ENCODE results near the gene RPIA.

Gene RPIA

DNA sequence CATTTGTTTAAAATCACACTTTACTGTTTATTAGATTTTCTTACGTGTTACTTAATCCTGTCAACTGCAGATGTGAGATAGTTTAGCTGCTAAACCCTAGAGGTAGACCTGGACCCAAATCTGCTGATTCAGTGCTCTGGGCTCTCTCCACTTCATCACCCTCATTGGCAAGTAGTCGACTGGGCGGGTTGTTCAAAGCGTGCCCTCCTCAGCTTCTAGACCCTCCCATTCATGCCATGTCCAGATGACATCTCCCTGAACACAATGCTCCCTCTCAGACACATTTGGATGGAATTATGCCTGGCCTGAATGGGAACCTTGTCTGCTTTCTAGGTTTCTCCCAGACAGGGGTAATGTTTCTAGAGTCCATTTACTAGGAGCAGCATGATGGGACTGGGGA lies 43.7 kb downstream of the RPIA start:
- Histone ChIP-seq H3K27me3 (ENCODE audit: control insufficient read depth, insufficient read depth, low read length) (no peaks in the 10 kb centered on the region), H3K36me3 (ENCODE audit: control insufficient read depth, insufficient read depth, low read length) (peaks cover 30% of the 10 kb centered on the region), H3K4me3 (ENCODE audit: low read depth, low read length) (no peak overlapping the region), H3K9me3 (ENCODE audit: control insufficient read depth, insufficient read depth, low read depth, low read length) (no peaks in the 10 kb centered on the region), H3K9ac (ENCODE audit: low read length) (no peak overlapping the region), H3K4me1 (ENCODE audit: control insufficient read depth, insufficient read depth, low read length) (no peaks in the 10 kb centered on the region; the same call in 1 of the 2 replicates), H3K27ac (ENCODE audit: low read depth, low read length) (no peak overlapping the region)

DNA sequence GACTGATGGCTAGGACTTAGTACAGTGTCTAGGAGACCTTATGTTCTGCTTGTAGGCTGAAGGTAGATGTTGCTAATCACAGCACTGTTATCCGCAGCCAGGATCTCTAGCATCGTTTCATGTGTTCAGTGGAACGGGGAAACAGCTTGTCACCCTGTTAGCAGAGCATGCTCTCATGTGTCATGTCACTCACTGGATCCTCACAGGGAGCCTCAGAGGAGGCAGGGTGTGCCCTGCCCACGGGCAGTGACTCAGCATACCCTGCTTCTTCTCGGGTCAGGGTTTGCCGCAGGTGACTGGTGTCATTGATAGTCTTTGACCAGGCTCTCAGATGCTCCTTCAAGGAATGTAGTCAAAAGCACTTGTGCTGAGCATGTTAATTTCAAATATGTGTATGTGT lies 44.4 kb downstream of the RPIA start:
- H3K27me3 ChIP-seq (ENCODE audit: control insufficient read depth, insufficient read depth, low read length) = no peaks in the 10 kb centered on the region
- H3K9me3 ChIP-seq (ENCODE audit: control insufficient read depth, insufficient read depth, low read depth, low read length) = no peaks in the 10 kb centered on the region
- no peak overlapping the region for H3K9ac ChIP-seq (ENCODE audit: low read length)
- no peak overlapping the region for H3K4me3 ChIP-seq (ENCODE audit: low read depth, low read length)
- no peak overlapping the region for H3K27ac ChIP-seq (ENCODE audit: low read depth, low read length)
- H3K4me1 ChIP-seq (ENCODE audit: control insufficient read depth, insufficient read depth, low read length) = no peaks in the 10 kb centered on the region; the same call in 1 of the 2 replicates
- H3K36me3 ChIP-seq (ENCODE audit: control insufficient read depth, insufficient read depth, low read length) = peaks cover 35% of the 10 kb centered on the region

DNA sequence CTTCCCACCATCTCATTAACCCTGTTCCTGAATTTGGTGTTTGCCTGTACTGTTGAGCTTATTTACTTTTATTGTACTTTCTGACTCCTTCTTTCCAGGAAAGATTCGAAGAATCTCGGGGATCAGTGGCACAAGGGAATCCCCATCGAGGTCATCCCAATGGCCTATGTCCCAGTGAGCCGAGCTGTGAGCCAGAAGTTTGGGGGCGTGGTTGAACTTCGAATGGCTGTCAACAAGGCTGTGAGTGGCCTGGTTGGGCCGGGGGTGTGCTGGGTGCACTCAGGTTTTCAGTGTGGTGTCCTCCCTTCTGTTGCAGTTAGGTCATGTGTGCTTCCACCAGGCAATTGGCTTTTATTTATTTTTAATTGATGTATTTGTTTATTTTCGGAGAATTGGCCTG lies 45.0 kb downstream of the RPIA start:
- H3K27me3 ChIP-seq (ENCODE audit: control insufficient read depth, insufficient read depth, low read length) = no peaks in the 10 kb centered on the region
- no peaks in the 10 kb centered on the region; the same call in 1 of the 2 replicates for H3K4me1 ChIP-seq (ENCODE audit: control insufficient read depth, insufficient read depth, low read length)
- peaks cover 41% of the 10 kb centered on the region for H3K36me3 ChIP-seq (ENCODE audit: control insufficient read depth, insufficient read depth, low read length)
- H3K27ac ChIP-seq (ENCODE audit: low read depth, low read length) = no peak overlapping the region
- H3K9me3 ChIP-seq (ENCODE audit: control insufficient read depth, insufficient read depth, low read depth, low read length) = no peaks in the 10 kb centered on the region
- H3K4me3 ChIP-seq (ENCODE audit: low read depth, low read length) = no peak overlapping the region
- H3K9ac ChIP-seq (ENCODE audit: low read length) = no peak overlapping the region

DNA sequence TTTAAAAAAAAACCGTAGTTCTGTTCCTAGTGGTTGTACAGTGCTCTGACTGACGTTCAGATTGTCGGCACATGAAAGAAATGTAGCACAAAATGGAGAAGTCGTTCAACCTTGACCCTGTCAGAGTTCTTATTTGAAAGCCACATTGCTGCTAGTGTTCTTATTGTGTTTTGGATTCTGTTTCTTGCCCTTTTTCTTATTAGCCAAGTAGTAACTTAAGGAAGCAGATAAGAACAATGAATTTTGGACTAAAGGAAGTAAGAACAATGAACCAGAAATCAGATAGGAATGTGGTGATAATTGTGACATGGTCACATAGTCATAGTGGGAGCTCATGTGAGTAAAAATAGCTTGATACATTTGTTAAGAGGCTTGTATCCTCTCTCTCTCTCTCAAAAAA lies 45.9 kb downstream of the RPIA start:
- Histone ChIP-seq H3K9ac (ENCODE audit: low read length) (no peak overlapping the region), H3K4me1 (ENCODE audit: control insufficient read depth, insufficient read depth, low read length) (no peaks in the 10 kb centered on the region; the same call in 1 of the 2 replicates), H3K27ac (ENCODE audit: low read depth, low read length) (no peak overlapping the region), H3K36me3 (ENCODE audit: control insufficient read depth, insufficient read depth, low read length) (peaks cover 44% of the 10 kb centered on the region), H3K9me3 (ENCODE audit: control insufficient read depth, insufficient read depth, low read depth, low read length) (no peaks in the 10 kb centered on the region), H3K27me3 (ENCODE audit: control insufficient read depth, insufficient read depth, low read length) (no peaks in the 10 kb centered on the region), H3K4me3 (ENCODE audit: low read depth, low read length) (no peak overlapping the region)

DNA sequence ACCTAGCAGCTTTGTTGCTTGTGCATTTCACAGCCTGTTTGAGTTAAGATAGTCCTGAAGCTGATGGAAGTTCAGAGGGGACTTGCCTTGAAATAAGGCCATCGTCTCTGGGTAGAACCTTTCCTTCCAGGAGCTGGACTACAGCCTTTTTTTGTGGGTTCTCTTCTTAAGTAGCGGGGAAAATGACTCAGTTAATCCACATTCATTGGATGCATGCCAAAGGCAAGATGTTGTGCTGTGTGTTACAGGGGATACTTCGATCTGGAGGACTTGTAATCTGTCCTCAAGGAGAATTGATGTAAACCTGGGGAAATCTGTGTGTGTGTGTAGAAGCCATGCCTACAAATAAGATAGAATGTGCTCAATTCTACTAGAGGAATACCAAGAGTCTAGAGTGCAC lies 46.8 kb downstream of the RPIA start:
- Histone ChIP-seq H3K4me1 (ENCODE audit: control insufficient read depth, insufficient read depth, low read length) (no peaks in the 10 kb centered on the region; the same call in 1 of the 2 replicates), H3K27ac (ENCODE audit: low read depth, low read length) (no peak overlapping the region), H3K4me3 (ENCODE audit: low read depth, low read length) (no peak overlapping the region), H3K36me3 (ENCODE audit: control insufficient read depth, insufficient read depth, low read length) (peaks cover 50% of the 10 kb centered on the region), H3K9me3 (ENCODE audit: control insufficient read depth, insufficient read depth, low read depth, low read length) (no peaks in the 10 kb centered on the region), H3K27me3 (ENCODE audit: control insufficient read depth, insufficient read depth, low read length) (no peaks in the 10 kb centered on the region), H3K9ac (ENCODE audit: low read length) (no peak overlapping the region)

DNA sequence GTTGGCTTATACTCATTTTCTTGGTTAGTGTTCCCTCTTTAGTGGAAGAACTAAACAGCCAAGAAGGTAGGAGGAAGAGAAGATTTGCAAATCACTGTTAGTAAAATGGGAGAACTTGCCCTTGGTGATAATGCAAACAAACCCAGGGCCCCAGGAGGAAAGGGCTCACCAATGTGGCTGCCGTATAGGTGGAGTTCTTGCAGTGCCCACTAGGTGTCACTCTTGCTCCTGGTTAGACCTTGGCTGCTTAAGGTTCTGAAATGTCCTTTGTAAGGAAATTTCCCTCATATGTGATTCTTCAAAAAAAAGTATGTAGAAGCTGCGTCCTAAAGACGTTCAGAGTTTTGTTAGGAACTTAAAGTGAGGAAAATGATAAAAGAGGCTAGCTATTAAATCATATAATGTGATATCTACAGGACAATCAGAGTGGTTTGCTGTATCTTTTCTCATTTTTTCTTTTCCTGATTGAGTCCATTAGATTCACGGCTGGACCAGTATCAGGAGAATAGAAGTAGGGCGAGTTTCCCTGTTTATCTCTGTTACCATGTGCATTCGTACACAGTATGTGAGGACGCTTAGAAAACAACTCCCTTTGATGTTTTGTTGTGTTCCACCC lies 48.6 kb downstream of the RPIA start:
- Histone ChIP-seq H3K4me1 (ENCODE audit: control insufficient read depth, insufficient read depth, low read length) (no peaks in the 10 kb centered on the region; the same call in 1 of the 2 replicates), H3K36me3 (ENCODE audit: control insufficient read depth, insufficient read depth, low read length) (peaks cover 51% of the 10 kb centered on the region), H3K9me3 (ENCODE audit: control insufficient read depth, insufficient read depth, low read depth, low read length) (no peaks in the 10 kb centered on the region; the same call in 1 of the 2 replicates), H3K27ac (ENCODE audit: low read depth, low read length) (no peak overlapping the region), H3K27me3 (ENCODE audit: control insufficient read depth, insufficient read depth, low read length) (no peaks in the 10 kb centered on the region), H3K4me3 (ENCODE audit: low read depth, low read length) (no peak overlapping the region), H3K9ac (ENCODE audit: low read length) (no peak overlapping the region)

DNA sequence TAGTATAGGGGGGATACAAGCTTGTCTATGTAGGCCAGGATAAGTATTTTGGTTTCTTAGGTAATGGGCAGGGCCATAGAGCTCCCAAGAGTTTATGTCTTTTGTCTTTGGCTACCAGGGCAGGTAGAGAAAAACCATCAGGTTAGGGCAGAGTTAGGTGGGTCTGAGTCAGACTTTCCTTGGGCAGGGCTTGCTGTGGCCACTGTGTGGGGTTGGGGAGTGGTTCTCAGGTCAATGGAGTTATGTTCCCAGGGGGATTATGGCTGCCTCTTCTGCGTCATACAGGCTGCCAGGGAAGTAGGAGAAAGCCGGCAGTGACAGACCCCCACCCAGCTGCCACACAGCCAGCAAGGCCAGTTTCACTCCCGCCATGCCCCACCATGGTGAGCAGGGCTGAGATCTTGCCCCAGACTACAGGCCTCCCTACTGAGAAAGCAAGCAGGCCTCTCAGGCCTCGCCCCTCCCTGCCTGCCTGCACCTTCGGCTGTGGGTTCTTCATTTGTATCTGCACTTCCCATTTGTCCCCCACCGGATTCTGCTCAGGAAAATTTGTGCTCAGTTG lies 55.5 kb downstream of the RPIA start:
- H3K4me1 ChIP-seq (ENCODE audit: control insufficient read depth, insufficient read depth, low read length) = no peaks in the 10 kb centered on the region
- peaks cover 41% of the 10 kb centered on the region for H3K36me3 ChIP-seq (ENCODE audit: control insufficient read depth, insufficient read depth, low read length)
- H3K27ac ChIP-seq (ENCODE audit: low read depth, low read length) = no peak overlapping the region
- no peak overlapping the region for H3K4me3 ChIP-seq (ENCODE audit: low read depth, low read length)
- no peaks in the 10 kb centered on the region; the same call in 1 of the 2 replicates for H3K9me3 ChIP-seq (ENCODE audit: control insufficient read depth, insufficient read depth, low read depth, low read length)
- H3K9ac ChIP-seq (ENCODE audit: low read length) = no peak overlapping the region
- H3K27me3 ChIP-seq (ENCODE audit: control insufficient read depth, insufficient read depth, low read length) = no peaks in the 10 kb centered on the region

DNA sequence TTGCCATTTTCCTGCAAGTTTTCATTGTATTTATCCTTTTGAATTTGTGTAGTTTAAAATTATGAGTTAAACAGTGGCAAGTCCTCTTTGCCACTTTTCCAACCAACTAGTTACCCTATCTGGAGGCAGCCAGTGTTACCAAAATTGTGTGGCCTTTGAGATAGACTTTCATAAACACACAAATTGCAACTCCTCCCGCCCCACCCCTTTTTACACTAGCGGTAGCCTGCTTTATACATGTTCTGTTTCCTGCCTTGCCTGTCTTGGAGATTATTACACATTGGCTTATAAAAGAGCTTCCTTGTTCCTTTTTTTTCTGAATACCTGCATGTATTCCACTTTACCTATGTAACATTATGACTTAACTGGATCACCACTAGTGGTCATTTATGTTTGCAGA lies 56.5 kb downstream of the RPIA start:
- no peak overlapping the region for H3K9ac ChIP-seq (ENCODE audit: low read length)
- H3K27me3 ChIP-seq (ENCODE audit: control insufficient read depth, insufficient read depth, low read length) = no peaks in the 10 kb centered on the region
- no peaks in the 10 kb centered on the region; the same call in 1 of the 2 replicates for H3K9me3 ChIP-seq (ENCODE audit: control insufficient read depth, insufficient read depth, low read depth, low read length)
- H3K36me3 ChIP-seq (ENCODE audit: control insufficient read depth, insufficient read depth, low read length) = peaks cover 39% of the 10 kb centered on the region
- no peak overlapping the region for H3K27ac ChIP-seq (ENCODE audit: low read depth, low read length)
- H3K4me3 ChIP-seq (ENCODE audit: low read depth, low read length) = no peak overlapping the region
- no peaks in the 10 kb centered on the region for H3K4me1 ChIP-seq (ENCODE audit: control insufficient read depth, insufficient read depth, low read length)

DNA sequence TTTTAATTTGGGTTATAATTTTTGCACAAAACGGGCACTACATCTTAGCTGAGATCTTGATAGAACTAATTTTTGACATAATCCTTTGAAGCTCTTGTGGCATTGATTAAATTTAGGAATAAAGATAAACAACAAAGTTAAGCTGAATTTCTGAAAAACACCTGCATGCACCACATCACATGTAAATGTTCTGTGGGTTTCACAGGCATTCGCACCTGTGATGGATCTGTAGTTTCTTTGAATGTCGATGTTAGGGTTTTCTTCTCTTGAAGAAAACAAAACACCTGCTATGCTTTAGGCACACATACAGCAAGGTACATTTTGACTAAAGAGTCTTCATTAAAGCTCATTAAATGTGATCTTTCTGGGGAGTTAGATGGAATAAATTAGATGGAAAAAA lies 60.3 kb downstream of the RPIA start:
- Histone ChIP-seq H3K27ac (ENCODE audit: low read depth, low read length) (no peak overlapping the region), H3K9ac (ENCODE audit: low read length) (no peak overlapping the region), H3K4me3 (ENCODE audit: low read depth, low read length) (no peak overlapping the region), H3K4me1 (ENCODE audit: control insufficient read depth, insufficient read depth, low read length) (no peaks in the 10 kb centered on the region), H3K36me3 (ENCODE audit: control insufficient read depth, insufficient read depth, low read length) (peaks cover 41% of the 10 kb centered on the region), H3K27me3 (ENCODE audit: control insufficient read depth, insufficient read depth, low read length) (no peaks in the 10 kb centered on the region), H3K9me3 (ENCODE audit: control insufficient read depth, insufficient read depth, low read depth, low read length) (no peaks in the 10 kb centered on the region)

DNA sequence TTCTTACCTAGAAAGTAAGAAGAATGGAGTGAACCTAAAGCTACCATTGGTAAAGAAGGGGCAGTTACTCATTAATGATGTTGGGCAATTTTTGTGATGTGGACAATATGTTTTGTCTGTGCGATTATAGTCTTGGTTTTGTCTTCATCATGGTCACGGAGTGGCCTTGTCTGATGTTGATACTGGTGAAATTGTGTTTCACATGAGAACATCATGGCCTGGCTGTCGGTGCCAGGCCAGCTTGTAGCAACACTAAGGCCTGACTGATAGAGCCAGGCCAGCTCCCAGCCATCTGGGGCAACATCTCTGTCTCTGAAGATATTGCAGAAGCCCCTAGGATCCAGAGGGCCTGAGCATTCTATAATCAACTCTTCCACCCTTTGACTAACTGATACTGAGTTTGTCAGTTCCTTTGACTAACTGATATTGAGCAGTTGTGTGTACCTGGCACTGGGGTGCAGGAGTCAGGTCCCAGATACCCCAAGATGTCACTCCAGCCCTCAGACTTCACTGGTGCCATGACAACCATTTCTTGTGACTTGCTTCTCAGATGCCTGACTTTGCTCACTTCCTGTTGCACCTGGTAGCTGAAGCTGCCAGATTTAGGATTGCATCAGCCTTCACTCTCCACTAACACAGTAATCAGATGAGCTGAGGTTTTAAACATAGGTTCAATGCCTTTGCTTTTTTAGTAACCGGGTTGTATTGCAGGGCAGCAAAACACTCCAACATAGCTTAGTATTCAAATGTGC lies 62.5 kb downstream of the RPIA start:
- H3K36me3 ChIP-seq (ENCODE audit: control insufficient read depth, insufficient read depth, low read length) = peaks cover 33% of the 10 kb centered on the region
- H3K4me3 ChIP-seq (ENCODE audit: low read depth, low read length) = no peak overlapping the region
- H3K4me1 ChIP-seq (ENCODE audit: control insufficient read depth, insufficient read depth, low read length) = no peaks in the 10 kb centered on the region
- H3K27ac ChIP-seq (ENCODE audit: low read depth, low read length) = no peak overlapping the region
- peaks cover 11% of the 10 kb centered on the region for H3K9me3 ChIP-seq (ENCODE audit: control insufficient read depth, insufficient read depth, low read depth, low read length)
- no peaks in the 10 kb centered on the region for H3K27me3 ChIP-seq (ENCODE audit: control insufficient read depth, insufficient read depth, low read length)
- H3K9ac ChIP-seq (ENCODE audit: low read length) = no peak overlapping the region

DNA sequence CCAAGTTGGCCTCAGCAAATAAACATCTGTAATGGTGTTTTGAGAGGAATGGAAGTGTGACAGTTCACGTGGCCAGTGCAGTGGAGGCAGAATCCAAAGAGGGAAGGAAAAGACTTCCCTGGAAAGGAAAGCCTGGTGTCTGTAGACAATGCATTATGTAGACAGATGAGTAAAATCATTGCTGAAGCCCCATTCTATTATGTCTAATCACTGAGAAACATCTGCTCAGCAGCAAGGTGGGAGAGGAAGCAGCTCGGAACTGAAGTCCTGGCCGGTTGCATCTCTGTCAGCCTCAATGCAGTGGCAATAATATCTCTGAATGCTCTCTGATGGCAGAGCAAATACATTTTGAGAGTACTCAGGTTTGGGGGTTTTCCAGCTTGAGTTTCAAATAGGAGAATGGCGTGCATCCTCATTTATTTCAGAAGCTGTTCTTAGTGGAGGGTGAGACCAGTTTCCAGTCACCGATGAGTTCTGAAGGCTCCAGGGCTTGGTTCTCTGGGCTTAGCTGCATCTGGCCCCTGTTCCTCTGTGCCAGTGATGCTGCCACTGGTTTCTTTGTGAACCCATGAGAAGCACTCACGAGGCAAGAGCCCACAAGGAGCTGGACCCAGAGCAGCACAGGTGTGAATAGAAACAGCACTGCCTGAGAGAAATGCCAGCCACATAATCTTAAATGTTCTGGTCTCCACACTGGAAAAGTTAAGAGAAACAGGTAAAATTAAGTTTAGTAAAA lies 63.3 kb downstream of the RPIA start:
- no peaks in the 10 kb centered on the region for H3K27me3 ChIP-seq (ENCODE audit: control insufficient read depth, insufficient read depth, low read length)
- no peak overlapping the region for H3K27ac ChIP-seq (ENCODE audit: low read depth, low read length)
- H3K36me3 ChIP-seq (ENCODE audit: control insufficient read depth, insufficient read depth, low read length) = peaks cover 30% of the 10 kb centered on the region
- peaks cover 18% of the 10 kb centered on the region for H3K9me3 ChIP-seq (ENCODE audit: control insufficient read depth, insufficient read depth, low read depth, low read length)
- no peaks in the 10 kb centered on the region for H3K4me1 ChIP-seq (ENCODE audit: control insufficient read depth, insufficient read depth, low read length)
- H3K4me3 ChIP-seq (ENCODE audit: low read depth, low read length) = no peak overlapping the region
- H3K9ac ChIP-seq (ENCODE audit: low read length) = no peak overlapping the region

Data from HUES6 (cell line).